ENCODE measurements around the gene VAT1.

The VAT1 gene

DNA sequence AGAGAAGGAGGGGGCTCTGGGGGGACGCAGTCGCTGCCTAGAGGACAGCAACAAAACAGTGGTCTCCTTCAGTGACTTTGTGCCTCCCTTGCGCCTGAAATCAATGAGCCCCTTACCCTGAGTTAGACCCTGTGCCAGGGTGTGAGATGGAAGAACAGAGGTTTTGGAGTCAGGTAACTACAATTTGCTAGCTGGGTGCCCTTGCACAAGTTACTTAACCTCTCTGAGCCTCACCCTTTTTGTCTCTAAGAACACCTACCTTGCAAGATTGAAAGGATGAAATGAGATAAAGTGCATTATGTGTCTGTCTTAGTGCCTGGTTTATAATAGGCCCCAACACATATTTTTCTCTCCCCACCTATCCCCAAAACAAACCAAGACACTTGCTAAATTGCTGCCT is 12.7 kb upstream of the VAT1 start:
- Mint-ChIP-seq H3K27ac (no peak overlapping the region), H3K27me3 (no peaks in the 10 kb centered on the region), H3K4me3 (no peak overlapping the region), H3K36me3 (ENCODE audit: low read depth) (no peaks in the 10 kb centered on the region), H3K9me3 (no peaks in the 10 kb centered on the region), H3K4me1 (ENCODE audit: low read depth) (no peaks in the 10 kb centered on the region)
- intact Hi-C loops (cut with micrococcal nuclease): no loop called here

DNA sequence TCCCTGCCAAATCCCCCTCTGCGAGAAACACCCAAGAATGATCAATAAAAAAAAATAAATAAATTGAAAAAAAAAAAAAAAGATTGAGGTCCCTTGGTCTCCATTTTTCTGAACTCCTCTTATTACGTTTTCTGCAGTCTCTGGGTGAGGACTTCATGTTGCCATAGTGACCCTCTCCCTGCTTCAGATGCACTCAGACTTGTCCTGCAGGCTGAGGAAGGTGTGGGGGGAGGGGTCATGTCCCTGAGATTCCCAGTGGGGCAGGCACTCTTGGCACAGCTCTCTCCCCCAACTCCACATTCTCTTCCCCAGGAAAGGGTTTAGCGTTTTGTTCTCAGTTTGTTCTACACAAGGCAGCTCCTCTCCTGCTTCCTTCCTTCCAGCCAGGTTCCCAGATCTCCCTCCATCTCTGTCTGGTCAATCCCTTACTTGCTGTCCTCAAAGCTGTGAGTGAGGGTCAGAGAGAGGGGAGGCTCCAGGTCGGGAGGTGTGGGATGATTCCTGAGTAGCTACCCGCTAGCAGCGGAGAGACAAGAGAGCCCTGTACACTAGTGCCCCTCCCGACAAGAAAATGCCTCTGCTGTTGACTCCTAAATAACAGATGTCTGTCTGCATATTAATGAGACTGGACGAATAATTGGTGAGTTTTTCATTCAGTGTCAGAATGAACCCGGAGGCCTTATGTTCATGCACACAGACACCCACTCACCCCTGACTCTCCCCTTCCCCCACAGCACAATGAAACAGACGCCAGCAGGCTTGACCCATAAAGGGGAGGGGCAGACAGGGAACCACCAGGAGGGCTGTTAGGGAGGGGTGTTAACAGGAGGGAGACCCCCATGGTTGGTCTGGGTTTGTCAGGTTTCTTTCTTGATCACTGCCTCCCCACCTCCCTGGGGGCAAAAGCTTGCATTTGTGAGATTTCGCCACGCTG is 12.0 kb upstream of the VAT1 start:
- no peak overlapping the region for H3K27ac Mint-ChIP-seq
- H3K27me3 Mint-ChIP-seq: no peaks in the 10 kb centered on the region
- H3K4me3 Mint-ChIP-seq: no peak overlapping the region
- peaks cover 2% of the 10 kb centered on the region for H3K4me1 Mint-ChIP-seq (ENCODE audit: low read depth)
- H3K9me3 Mint-ChIP-seq: no peaks in the 10 kb centered on the region
- H3K36me3 Mint-ChIP-seq (ENCODE audit: low read depth): no peaks in the 10 kb centered on the region
- intact Hi-C loops (cut with micrococcal nuclease): no loop called here

DNA sequence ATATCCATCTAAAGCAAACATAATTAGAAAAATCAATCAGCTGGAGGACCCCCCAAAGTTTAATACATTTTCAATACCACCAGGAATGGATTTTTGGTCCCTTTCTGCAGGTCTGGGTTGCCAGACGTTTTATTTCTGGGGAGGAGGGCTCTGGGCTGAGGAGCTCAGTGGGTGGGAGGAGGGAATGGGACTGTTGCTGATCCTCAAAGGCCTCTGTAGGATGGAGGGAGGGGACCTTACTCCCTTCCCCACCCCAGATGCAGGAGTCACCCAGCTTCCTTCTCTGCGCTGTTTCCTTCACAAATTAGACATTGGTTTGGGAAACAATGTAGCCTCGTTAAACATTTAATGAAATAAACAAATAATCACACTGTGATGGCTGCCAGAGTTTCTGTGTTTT is 9.5 kb upstream of the VAT1 start:
- Mint-ChIP-seq H3K27ac (no peak overlapping the region), H3K4me3 (no peak overlapping the region), H3K4me1 (ENCODE audit: low read depth) (peaks cover 12% of the 10 kb centered on the region), H3K27me3 (peaks cover 3% of the 10 kb centered on the region), H3K36me3 (ENCODE audit: low read depth) (no peaks in the 10 kb centered on the region), H3K9me3 (no peaks in the 10 kb centered on the region)
- intact Hi-C loops (cut with micrococcal nuclease): no loop called here

DNA sequence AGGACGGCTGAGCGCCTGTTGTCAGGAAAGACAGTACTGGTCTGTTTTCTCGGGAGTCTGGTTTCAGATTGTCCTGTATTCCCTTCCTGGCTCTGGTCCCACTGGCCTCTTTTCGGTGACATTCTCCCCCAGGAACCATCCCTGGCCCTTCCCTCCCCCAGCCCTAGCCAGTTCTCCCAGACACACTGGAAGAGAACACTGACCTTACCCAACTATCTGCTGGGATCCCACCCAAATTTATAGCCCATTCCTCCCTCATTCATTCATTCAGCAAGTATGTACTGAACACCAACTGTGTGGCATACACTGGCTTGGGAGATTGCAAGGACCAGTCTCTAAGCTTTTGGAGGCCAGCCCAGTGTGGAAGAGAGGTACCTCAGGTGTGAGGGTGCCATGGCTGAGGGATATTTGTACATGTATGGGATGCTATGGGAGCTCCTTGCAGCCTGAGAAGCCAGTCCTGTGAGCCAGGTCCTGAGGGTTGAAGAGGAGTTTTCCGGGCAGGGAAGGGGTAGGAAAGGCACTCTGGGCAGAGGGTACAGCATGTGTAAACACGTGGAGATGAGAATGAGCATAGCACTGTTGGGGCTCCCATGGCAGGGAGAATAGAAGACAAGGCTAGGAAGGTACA is 8.1 kb upstream of the VAT1 start:
- H3K36me3 Mint-ChIP-seq (ENCODE audit: low read depth): no peaks in the 10 kb centered on the region
- peaks cover 6% of the 10 kb centered on the region for H3K27me3 Mint-ChIP-seq
- no peaks in the 10 kb centered on the region for H3K9me3 Mint-ChIP-seq

DNA sequence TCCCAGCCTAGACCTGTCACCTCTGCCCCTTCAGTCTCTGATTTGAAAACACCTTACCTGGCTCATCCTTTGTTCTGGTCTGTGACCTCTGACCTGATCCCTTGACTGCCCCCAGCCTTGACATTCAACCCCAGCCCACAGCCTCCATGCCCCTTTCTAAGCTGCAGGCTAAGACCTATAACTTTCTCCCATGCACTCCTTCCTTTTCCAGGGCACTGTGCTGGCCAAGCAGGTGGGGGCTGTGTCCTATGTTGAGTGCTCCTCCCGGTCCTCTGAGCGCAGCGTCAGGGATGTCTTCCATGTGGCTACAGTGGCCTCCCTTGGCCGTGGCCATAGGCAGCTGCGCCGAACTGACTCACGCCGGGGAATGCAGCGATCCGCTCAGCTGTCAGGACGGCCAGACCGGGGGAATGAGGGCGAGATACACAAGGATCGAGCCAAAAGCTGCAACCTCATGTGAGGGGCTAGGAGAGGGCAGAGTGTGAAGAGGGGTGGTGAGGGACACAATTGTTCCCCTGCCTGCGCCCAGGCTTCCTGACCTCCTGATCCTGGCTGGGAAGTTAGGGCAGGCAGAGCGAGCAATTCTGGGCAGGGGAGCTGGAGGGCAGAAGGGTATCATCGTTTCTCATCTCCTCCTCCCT is 6.2 kb upstream of the VAT1 start:
- H3K4me3 Mint-ChIP-seq: no peak overlapping the region
- no peaks in the 10 kb centered on the region for H3K36me3 Mint-ChIP-seq (ENCODE audit: low read depth)
- no peaks in the 10 kb centered on the region for H3K9me3 Mint-ChIP-seq
- no peak overlapping the region for H3K27ac Mint-ChIP-seq
- intact Hi-C loops (cut with micrococcal nuclease): no loop called here
- peaks cover 26% of the 10 kb centered on the region for H3K4me1 Mint-ChIP-seq (ENCODE audit: low read depth)
- peaks cover 16% of the 10 kb centered on the region for H3K27me3 Mint-ChIP-seq

More for the DNA sequence above, 8.1 kb upstream of the VAT1 start:
- intact Hi-C loops (cut with micrococcal nuclease): no loop called here
- peaks cover 15% of the 10 kb centered on the region for H3K4me1 Mint-ChIP-seq (ENCODE audit: low read depth)
- no peak overlapping the region for H3K27ac Mint-ChIP-seq
- H3K4me3 Mint-ChIP-seq: no peak overlapping the region

DNA sequence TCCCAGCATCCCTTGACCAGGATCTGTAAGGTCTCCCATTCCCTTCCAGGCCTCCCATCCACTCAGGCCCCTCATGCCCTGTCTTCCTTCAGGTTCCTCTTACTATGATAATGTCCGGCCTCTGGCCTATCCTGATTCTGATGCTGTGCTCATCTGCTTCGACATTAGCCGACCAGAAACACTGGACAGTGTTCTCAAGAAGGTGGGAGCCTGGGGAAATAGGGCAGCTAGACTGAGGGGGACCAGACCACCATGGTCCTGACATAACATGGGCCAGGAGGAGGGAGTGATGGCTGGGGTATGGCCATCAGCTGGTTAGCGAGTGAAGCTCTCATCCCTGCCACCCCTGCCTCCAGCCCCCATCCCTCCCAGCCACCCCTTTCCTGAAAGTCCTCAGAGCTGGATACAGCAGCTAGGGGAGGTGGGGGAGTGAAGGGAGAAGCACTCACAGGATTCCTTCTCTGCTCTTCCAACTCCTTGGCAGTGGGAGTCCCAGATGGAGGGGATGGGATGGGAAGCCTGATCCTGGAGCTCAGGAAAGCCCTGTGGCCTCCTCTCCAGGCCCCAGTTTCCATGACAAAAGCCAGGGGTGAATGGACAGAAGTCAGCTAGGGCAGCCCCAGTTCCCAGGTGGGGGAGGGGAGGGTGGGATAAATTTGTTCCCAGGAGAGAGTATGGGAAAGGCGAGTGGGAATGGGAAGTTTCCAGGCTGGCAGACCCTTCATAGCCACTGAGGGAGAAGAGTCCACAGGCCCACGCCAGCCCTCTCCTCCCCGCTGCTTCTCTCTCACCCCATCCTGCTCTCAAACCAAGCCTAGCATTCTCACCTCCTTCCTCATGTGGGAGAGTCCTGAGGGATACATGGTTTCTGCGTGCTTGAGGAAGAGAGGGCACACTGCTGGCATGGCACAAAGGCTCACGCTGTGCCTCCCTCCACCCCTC is 5.2 kb upstream of the VAT1 start:
- Mint-ChIP-seq H3K4me1 (ENCODE audit: low read depth) (peaks cover 26% of the 10 kb centered on the region), H3K4me3 (no peak overlapping the region), H3K27me3 (peaks cover 16% of the 10 kb centered on the region), H3K27ac (no peak overlapping the region), H3K36me3 (ENCODE audit: low read depth) (no peaks in the 10 kb centered on the region), H3K9me3 (no peaks in the 10 kb centered on the region)
- intact Hi-C loops (cut with micrococcal nuclease): no loop called here

DNA sequence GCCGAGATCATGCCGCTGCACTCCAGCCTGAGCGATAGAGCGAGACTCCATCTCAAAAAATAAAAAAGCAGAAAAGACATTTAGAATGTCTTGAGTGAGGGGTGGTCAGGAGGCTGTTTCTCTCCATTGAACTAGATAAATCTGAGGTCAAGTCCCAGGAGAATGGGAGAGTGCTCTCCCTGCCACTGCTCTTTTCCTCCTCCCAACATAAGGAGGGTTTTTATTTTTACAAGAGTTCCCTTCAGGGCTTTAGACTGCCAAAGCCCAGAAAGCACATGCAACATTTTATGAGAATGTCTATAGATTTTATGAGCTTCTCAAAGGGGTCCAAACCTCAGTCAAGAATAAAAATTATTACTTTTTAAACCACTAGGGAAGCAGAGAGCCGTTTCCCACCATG is 4.4 kb upstream of the VAT1 start:
- Mint-ChIP-seq H3K4me3 (no peak overlapping the region), H3K27ac (no peak overlapping the region), H3K36me3 (ENCODE audit: low read depth) (peaks cover 7% of the 10 kb centered on the region), H3K27me3 (peaks cover 16% of the 10 kb centered on the region), H3K4me1 (ENCODE audit: low read depth) (peaks cover 26% of the 10 kb centered on the region), H3K9me3 (no peaks in the 10 kb centered on the region)
- intact Hi-C loops (cut with micrococcal nuclease): no loop called here

DNA sequence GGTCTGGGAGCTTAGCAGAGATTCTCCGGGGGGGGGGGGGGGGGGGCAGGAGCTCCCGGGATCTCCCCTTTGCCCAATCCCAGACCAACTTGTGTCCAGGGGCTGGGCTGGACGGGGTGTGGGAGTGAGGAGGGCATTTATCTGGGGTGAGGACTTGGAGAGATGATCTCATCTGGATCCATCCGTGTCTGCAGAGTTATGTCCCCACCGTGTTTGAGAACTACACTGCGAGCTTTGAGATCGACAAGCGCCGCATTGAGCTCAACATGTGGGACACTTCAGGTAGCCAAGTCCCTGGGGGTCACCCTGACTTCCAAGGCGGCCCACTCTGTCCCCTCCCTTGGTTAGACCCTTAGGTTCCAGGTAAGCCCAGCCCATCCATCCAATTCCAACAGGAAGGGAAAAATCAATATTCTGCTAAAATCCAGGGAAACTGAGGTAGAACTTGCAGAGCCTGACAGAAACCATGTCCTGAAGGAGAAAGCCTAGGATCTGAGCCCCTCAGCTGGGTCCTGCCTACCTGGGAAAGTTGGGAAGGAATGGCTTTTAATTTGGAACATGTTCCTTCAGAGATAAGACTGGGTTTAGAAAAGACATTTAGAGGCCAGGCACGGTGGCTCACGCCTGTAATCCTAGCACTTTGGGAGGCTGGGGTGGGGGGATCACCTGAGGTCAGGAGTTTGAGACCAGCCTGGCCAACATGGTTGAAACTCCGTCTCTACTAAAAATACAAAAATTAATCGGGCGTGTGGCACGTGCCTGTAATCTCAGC is 3.8 kb upstream of the VAT1 start:
- H3K27me3 Mint-ChIP-seq: peaks cover 16% of the 10 kb centered on the region
- no peaks in the 10 kb centered on the region for H3K9me3 Mint-ChIP-seq
- intact Hi-C loops (cut with micrococcal nuclease): loop anchor here (2.0 kb wide), 1 partner anchor 143 kb away; no protein-coding TSS in a partner anchor
- H3K4me1 Mint-ChIP-seq (ENCODE audit: low read depth): peaks cover 30% of the 10 kb centered on the region
- H3K4me3 Mint-ChIP-seq: peak overlapping the region; percentile 34
- H3K36me3 Mint-ChIP-seq (ENCODE audit: low read depth): peaks cover 14% of the 10 kb centered on the region
- no peak overlapping the region for H3K27ac Mint-ChIP-seq

DNA sequence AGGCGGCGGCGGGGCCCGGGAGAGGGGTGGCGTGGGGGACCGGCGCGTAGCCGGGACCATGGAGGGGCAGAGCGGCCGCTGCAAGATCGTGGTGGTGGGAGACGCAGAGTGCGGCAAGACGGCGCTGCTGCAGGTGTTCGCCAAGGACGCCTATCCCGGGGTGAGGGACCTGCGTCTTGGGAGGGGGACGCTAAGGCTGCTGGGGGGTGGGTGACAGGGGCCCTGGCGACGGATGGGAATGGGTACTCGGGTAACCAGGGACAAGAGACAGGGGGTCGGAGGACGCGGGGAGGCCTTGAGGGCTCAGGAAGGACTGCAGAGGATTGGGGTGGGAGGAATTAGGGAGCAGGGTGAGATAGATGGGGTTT is 3.1 kb upstream of the VAT1 start:
- Mint-ChIP-seq H3K27ac (peak overlapping the region; percentile 83), H3K4me1 (ENCODE audit: low read depth) (peaks cover 36% of the 10 kb centered on the region), H3K36me3 (ENCODE audit: low read depth) (peaks cover 20% of the 10 kb centered on the region), H3K4me3 (peak overlapping the region; percentile 34), H3K27me3 (peaks cover 16% of the 10 kb centered on the region), H3K9me3 (no peaks in the 10 kb centered on the region)
- intact Hi-C loops (cut with micrococcal nuclease): loop anchor here (2.0 kb wide), 1 partner anchor 144 kb away; no protein-coding TSS in a partner anchor

DNA sequence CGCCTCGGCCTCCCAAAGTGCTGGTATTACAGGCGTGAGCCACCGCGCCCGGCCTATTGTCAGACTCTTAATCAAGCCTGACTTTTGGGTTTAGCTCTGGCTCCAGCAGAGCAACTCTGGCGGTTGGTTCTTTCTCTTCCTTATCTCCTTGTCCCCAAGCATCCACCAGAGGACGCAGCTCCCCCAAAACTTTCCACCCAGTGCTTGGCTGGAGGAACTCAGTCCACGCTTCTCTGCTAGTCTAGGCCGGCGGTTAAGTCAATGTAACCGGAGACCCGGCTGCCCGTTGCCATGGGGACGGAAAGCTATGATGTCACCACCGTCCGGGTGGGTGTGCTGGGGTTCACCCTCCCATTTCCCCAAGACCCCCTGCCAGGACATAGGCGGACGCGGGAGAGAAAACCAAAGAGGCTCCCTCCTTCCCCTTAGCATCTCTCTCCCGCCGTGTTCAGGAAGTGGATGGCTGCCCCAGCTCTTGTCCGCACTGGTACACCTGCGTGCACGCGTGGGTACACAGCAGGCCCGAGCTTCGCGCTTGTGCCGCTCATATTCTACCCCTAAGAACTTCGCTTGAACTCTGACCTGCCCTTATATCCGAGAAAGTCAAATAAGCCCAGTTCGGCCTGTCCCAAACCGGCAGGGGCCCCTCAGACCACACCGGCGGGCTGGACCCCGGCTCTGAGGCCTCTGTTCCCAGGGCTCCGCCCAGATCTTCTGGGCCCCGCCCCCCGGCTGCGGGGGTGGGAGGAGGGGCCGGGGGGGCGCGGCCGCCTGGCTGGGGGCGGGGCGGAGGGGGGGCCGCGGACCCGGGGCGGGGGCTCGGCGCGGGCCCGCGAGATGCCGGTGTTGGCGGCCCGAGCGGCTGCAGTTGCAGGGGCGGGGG is 2.5 kb upstream of the VAT1 start, which contains the start of gene RND2:
Gene RND2 (plus strand): TSS at position 825 of the 883 bp plus-strand sequence. CDS start 117 bp downstream, outside the sequence.
- Mint-ChIP-seq H3K4me1 (ENCODE audit: low read depth) (peaks cover 42% of the 10 kb centered on the region), H3K9me3 (no peaks in the 10 kb centered on the region), H3K27ac (peak within 1 kb of the TSS; percentile 83), H3K27me3 (peaks cover 16% of the 10 kb centered on the region), H3K4me3 (peak within 1 kb of the TSS; percentile 79), H3K36me3 (ENCODE audit: low read depth) (peaks cover 27% of the 10 kb centered on the region)
- intact Hi-C loops (cut with micrococcal nuclease): loop anchor here (2.0 to 5.0 kb wide), 2 partner anchors 103 to 144 kb away; partner anchors contain the start of gene BRCA1

DNA sequence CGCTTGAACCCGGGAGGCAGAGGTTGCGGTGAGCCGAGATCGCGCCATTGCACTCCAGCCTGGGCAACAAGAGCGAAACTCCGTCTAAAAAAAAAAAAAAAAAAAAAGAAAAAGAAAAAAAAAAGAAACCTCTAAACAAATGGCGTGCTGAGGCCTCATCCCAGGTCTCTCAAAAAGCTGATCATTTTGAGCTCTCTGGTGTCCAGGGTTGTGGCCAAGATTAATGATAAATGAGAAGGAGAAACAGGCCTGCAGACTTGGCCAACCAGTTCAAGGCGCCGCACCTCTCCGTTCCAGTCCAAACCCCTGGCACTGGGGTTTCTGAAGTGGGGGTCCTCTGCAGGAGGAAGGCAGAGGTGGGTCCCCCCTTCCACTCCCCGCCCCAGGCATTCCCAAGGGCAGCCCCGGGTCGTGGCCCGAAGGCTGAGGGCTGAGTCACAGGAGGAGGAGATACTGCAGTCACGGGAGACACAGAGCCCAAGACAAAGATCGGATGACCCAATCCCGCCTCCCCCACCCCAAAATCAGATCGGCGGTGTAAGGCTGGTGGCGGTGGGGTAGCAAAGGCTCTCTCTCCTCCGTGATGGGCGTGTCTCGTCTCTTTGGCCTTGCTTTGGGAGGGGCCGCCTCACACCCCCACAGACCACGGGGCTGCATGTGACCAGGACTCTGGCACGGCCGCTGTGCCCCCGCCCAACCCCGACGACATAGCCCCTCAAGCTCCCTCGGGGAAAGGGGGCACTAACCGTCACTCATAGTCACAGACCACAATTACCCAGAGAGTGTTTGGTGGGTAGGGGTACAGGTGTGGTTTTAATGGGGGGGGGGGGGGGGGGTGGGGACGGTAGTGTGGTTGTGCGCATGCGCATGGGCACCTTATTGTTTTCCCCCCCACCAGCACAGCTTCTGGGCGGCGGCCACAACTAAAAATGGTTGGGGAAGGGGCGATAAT is 1.1 kb downstream of the VAT1 start:
- peak overlapping the region; percentile 91 for H3K27ac Mint-ChIP-seq
- peak overlapping the region; percentile 98 for H3K4me3 Mint-ChIP-seq
- peaks cover 54% of the 10 kb centered on the region for H3K4me1 Mint-ChIP-seq (ENCODE audit: low read depth)
- intact Hi-C loops (cut with micrococcal nuclease): loop anchor here (5.0 kb wide), 1 partner anchor 106 kb away; the partner anchor contains the start of gene BRCA1
- H3K9me3 Mint-ChIP-seq: no peaks in the 10 kb centered on the region
- H3K27me3 Mint-ChIP-seq: peaks cover 13% of the 10 kb centered on the region
- H3K36me3 Mint-ChIP-seq (ENCODE audit: low read depth): peaks cover 60% of the 10 kb centered on the region
